ENCODE measurements around the gene BSND. TPM values are rescaled to one million over a fixed set of nuclear protein-coding genes. Genes with fewer than 3 reads are reported as not detected.

Gene BSND
- total and polyA plus RNA-seq, 9 of the 15 experiments (the other 6 are each of a cell fraction or from before 2014, with no cell fraction given): not detected

GRCh38 chr1:55039342-55040082, 40.8 kb downstream of the BSND start, which contains the start of gene PCSK9 (continued):
- TF ChIP-seq HOXB6 (CRISPR knock-in tag; IDR thresholded peaks at IDR 0.05; ENCODE audit: borderline replicate concordance): no peak
- peak in 1 of 2 experiments; percentile 37; a peak in 1 of 4 replicates for TF ChIP-seq HDAC1 (IDR thresholded peaks at IDR 0.05)
- TF ChIP-seq, protein P1, sequence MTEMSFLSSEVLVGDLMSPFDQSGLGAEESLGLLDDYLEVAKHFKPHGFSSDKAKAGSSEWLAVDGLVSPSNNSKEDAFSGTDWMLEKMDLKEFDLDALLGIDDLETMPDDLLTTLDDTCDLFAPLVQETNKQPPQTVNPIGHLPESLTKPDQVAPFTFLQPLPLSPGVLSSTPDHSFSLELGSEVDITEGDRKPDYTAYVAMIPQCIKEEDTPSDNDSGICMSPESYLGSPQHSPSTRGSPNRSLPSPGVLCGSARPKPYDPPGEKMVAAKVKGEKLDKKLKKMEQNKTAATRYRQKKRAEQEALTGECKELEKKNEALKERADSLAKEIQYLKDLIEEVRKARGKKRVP (CRISPR knock-in tag; IDR thresholded peaks at IDR 0.05): no peak
- no peak for TF ChIP-seq RBM34 (IDR thresholded peaks at IDR 0.05; ENCODE audit: borderline replicate concordance, insufficient read depth, low read length)
- TF ChIP-seq, protein P2, sequence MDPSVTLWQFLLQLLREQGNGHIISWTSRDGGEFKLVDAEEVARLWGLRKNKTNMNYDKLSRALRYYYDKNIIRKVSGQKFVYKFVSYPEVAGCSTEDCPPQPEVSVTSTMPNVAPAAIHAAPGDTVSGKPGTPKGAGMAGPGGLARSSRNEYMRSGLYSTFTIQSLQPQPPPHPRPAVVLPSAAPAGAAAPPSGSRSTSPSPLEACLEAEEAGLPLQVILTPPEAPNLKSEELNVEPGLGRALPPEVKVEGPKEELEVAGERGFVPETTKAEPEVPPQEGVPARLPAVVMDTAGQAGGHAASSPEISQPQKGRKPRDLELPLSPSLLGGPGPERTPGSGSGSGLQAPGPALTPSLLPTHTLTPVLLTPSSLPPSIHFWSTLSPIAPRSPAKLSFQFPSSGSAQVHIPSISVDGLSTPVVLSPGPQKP (CRISPR knock-in tag; IDR thresholded peaks at IDR 0.05): no peak
- TF ChIP-seq, protein P3, sequence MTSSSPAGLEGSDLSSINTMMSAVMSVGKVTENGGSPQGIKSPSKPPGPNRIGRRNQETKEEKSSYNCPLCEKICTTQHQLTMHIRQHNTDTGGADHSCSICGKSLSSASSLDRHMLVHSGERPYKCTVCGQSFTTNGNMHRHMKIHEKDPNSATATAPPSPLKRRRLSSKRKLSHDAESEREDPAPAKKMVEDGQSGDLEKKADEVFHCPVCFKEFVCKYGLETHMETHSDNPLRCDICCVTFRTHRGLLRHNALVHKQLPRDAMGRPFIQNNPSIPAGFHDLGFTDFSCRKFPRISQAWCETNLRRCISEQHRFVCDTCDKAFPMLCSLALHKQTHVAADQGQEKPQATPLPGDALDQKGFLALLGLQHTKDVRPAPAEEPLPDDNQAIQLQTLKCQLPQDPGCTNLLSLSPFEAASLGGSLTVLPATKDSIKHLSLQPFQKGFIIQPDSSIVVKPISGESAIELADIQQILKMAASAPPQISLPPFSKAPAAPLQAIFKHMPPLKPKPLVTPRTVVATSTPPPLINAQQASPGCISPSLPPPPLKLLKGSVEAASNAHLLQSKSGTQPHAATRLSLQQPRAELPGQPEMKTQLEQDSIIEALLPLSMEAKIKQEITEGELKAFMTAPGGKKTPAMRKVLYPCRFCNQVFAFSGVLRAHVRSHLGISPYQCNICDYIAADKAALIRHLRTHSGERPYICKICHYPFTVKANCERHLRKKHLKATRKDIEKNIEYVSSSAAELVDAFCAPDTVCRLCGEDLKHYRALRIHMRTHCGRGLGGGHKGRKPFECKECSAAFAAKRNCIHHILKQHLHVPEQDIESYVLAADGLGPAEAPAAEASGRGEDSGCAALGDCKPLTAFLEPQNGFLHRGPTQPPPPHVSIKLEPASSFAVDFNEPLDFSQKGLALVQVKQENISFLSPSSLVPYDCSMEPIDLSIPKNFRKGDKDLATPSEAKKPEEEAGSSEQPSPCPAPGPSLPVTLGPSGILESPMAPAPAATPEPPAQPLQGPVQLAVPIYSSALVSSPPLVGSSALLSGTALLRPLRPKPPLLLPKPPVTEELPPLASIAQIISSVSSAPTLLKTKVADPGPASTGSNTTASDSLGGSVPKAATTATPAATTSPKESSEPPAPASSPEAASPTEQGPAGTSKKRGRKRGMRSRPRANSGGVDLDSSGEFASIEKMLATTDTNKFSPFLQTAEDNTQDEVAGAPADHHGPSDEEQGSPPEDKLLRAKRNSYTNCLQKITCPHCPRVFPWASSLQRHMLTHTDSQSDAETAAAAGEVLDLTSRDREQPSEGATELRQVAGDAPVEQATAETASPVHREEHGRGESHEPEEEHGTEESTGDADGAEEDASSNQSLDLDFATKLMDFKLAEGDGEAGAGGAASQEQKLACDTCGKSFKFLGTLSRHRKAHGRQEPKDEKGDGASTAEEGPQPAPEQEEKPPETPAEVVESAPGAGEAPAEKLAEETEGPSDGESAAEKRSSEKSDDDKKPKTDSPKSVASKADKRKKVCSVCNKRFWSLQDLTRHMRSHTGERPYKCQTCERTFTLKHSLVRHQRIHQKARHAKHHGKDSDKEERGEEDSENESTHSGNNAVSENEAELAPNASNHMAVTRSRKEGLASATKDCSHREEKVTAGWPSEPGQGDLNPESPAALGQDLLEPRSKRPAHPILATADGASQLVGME (CRISPR knock-in tag; IDR thresholded peaks at IDR 0.05): no peak
- 0 out of 2 replicates have a peak, but pooled peaks have one; percentile 40 for TF ChIP-seq TOE1 (IDR thresholded peaks at IDR 0.05; ENCODE audit: borderline replicate concordance)
- TF ChIP-seq TOE1 (CRISPR knock-in tag; IDR thresholded peaks at IDR 0.05; ENCODE audit: borderline replicate concordance, low read depth): 0 out of 2 replicates have a peak, but pooled peaks have one; percentile 19
- peak; percentile 80 for TF ChIP-seq CREM (IDR thresholded peaks at IDR 0.05; ENCODE audit: low read depth)
